ENCODE results near the gene E2F2. TPM values are rescaled to one million over a fixed set of nuclear protein-coding genes. Genes with fewer than 3 reads are reported as not detected.
A peak's percentile ranks its signal among the peaks of the same experiment; 100 is the strongest.
"Not testable (repeated sequence)": the region's sequence is repeated elsewhere in the genome, so short reads cannot be mapped to it uniquely, and the experiment has no call there.

E2F2 gene
- total RNA-seq, 1 donor from 2014 or later: 2.9 TPM

DNA sequence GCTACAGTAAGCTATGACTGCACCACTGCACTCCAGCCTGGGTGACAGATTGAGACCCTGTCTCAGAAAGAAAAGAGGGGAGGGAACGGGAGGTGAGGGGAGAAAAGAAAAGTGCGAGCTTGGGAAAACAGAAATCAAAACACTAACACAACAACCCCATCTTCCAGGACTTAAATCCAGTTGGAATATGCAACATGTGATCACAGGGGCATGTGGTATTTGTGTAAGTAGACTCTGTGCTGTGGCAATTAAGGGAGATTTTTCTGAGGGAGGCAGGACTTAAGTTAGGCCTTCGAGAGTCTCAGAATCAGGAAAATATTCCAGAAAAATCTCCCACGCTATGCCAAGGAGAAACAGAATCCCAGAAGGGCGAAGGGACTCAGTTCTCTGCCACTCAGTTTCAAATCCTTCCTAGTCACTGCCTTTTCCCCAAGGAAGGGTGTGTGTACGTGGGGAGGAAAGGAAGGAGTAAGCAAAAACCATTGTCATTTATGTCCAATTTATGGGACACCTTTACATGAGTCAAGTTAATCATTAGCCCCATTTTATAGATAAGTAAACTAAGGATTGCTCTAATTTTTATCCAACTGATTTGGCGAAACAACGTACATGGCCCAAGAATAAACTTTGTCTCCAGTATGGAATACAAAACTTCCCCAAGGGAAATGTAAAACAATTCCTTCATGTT is 16.0 kb upstream of the E2F2 start:
- TF ChIP-seq POLR2A (IDR thresholded peaks at IDR 0.05) (no peak), POLR2AphosphoS5 (IDR thresholded peaks at IDR 0.05; ENCODE audit: insufficient read depth in 1 of 2, low read depth in 1 of 2) (no peak)
- TF ChIP-seq, protein P1, sequence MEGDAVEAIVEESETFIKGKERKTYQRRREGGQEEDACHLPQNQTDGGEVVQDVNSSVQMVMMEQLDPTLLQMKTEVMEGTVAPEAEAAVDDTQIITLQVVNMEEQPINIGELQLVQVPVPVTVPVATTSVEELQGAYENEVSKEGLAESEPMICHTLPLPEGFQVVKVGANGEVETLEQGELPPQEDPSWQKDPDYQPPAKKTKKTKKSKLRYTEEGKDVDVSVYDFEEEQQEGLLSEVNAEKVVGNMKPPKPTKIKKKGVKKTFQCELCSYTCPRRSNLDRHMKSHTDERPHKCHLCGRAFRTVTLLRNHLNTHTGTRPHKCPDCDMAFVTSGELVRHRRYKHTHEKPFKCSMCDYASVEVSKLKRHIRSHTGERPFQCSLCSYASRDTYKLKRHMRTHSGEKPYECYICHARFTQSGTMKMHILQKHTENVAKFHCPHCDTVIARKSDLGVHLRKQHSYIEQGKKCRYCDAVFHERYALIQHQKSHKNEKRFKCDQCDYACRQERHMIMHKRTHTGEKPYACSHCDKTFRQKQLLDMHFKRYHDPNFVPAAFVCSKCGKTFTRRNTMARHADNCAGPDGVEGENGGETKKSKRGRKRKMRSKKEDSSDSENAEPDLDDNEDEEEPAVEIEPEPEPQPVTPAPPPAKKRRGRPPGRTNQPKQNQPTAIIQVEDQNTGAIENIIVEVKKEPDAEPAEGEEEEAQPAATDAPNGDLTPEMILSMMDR (IDR thresholded peaks at IDR 0.05): no peak
- Histone ChIP-seq H3K27me3 (no peaks in the 10 kb centered on the region), H3K9me3 (no peaks in the 10 kb centered on the region), H3K36me3 (no peaks in the 10 kb centered on the region), H3K4me1 (no peaks in the 10 kb centered on the region), H3K4me3 (no peak overlapping the region), H3K27ac (no peak overlapping the region)
- intact Hi-C loops (cut with DNase I): no loop called here
- DNase-seq (ENCODE audit: extremely low spot score in 2 of 2): no peak

DNA sequence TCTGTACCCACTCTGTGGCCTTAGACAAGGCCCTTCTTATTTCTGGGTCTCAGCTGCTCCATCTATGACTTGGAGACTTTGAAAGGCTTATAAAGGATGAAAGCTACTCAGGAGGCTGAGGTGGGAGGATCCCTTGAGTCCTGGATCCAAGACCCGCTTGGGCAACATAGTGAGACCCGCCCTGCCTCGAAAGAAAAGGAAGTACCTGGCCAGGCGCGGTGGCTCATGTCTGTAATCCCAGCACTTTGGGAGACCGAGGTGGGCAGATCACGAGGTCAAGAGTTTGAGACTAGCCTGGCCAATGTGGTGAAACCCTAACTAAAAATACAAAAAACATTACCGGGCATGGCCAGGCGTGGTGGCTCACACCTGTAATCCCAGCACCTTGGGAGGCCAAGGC is 14.8 kb upstream of the E2F2 start:
- H3K27ac ChIP-seq: no peak overlapping the region
- H3K4me3 ChIP-seq: no peak overlapping the region
- no peak for DNase-seq (ENCODE audit: extremely low spot score in 2 of 2)
- intact Hi-C loops (cut with DNase I): no loop called here
- no peaks in the 10 kb centered on the region for H3K9me3 ChIP-seq
- no peaks in the 10 kb centered on the region for H3K36me3 ChIP-seq
- no peaks in the 10 kb centered on the region for H3K4me1 ChIP-seq
- H3K27me3 ChIP-seq: no peaks in the 10 kb centered on the region
- TF ChIP-seq POLR2A (IDR thresholded peaks at IDR 0.05): no peak
- TF ChIP-seq, protein P1 (IDR thresholded peaks at IDR 0.05): no peak
- TF ChIP-seq POLR2AphosphoS5 (IDR thresholded peaks at IDR 0.05; ENCODE audit: insufficient read depth in 1 of 2, low read depth in 1 of 2): no peak

DNA sequence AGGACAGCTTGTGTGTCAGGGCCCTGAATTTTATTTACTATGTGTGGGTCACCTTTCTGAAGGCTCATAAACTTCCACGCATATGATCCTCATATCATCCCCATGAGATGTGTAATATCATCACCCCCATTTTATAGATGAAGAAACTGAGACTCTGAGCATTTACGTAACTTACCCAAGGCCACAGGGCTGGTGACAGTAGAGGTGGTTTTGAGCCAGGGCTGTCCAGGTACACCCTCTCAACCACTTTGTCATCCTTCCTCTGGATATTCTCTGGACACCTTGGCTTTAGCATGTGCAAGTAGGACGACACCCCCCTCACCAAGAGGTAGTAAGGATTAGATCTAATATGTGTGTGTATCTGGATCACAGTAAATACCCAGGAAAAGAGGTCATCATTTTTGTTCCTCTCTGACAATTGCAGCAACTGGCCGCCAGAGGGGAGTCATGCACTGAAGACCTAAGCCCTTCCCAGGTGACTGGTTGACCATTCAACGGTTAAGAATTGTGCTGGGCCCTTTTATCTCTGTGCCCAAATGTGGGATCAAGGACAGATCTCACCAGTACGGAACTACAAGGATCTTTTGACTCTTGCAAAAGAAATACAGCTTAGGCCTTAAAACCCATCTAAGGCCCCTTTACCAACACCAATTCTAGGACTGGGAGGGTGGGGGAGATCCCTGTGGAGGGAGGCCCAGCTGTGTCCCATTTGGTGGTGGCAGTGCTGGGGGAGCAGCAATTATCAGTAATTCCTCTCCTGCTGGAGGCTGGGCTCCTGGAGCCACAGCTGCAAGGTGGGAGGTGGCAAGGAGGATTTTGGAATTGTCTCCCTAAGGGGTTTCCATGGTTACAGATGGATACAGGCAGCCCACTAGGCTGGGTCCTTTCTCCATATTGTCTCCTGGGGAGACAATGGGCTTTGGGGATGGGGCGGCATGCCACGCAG is 13.7 kb upstream of the E2F2 start:
- DNase-seq (ENCODE audit: extremely low spot score in 2 of 2): no peak
- H3K9me3 ChIP-seq: no peaks in the 10 kb centered on the region
- intact Hi-C loops (cut with DNase I): loop anchor here (5.0 kb wide), 2 partner anchors 47 to 93 kb away; no protein-coding TSS in a partner anchor
- no peaks in the 10 kb centered on the region for H3K36me3 ChIP-seq
- peaks cover 3% of the 10 kb centered on the region for H3K4me1 ChIP-seq
- no peaks in the 10 kb centered on the region for H3K27me3 ChIP-seq
- H3K27ac ChIP-seq: no peak overlapping the region
- TF ChIP-seq POLR2AphosphoS5 (IDR thresholded peaks at IDR 0.05; ENCODE audit: insufficient read depth in 1 of 2, low read depth in 1 of 2): peak in 1 of 2 donors; percentile 35
- TF ChIP-seq, protein P1 (IDR thresholded peaks at IDR 0.05): peak; percentile 89 to 99 (median 98)
- no peak for TF ChIP-seq POLR2A (IDR thresholded peaks at IDR 0.05)
- H3K4me3 ChIP-seq: no peak overlapping the region

DNA sequence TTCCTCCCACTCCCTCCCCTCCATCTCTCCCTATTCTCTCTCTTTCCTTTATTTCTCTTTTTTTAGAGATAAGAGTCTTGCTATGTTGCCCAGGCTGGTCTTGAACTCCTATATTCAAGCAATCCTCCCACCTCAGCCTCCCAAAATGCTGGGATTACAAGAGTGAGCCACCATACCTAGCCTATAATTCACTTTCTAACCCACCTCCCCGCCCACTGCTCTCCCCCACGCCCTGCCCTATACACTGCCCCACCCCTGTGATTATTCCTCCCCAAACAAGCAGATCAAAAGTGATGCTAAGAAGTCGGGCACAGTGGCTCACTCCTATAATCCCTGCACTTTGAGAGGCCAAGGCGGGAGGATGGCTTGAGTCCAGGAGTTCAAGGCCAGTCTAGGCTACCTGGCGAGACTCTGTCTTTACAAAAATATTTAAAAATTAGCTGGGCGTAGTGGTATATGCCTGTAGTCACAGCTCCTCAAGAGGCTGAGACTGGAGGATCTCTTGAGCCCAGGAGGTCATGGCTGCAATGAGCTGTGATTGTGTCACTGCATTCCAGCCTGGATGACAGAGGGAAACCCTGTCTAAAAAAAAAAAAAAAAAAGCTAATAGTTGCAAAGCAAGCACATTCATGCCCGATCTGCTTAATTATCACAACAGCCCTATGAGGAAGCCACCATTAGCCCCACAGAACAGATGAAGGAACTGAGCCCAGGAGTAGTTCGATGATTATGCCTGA is 12.8 kb upstream of the E2F2 start:
- no peak for DNase-seq (ENCODE audit: extremely low spot score in 2 of 2)
- TF ChIP-seq, protein P1 (IDR thresholded peaks at IDR 0.05): no peak
- TF ChIP-seq POLR2AphosphoS5 (IDR thresholded peaks at IDR 0.05; ENCODE audit: insufficient read depth in 1 of 2, low read depth in 1 of 2) (no peak), POLR2A (IDR thresholded peaks at IDR 0.05) (no peak)
- H3K27ac ChIP-seq: no peak overlapping the region
- H3K4me3 ChIP-seq: no peak overlapping the region
- no peaks in the 10 kb centered on the region for H3K36me3 ChIP-seq
- H3K4me1 ChIP-seq: peaks cover 8% of the 10 kb centered on the region
- H3K9me3 ChIP-seq: no peaks in the 10 kb centered on the region
- H3K27me3 ChIP-seq: no peaks in the 10 kb centered on the region
- intact Hi-C loops (cut with DNase I): loop anchor here (5.0 kb wide), 2 partner anchors 47 to 93 kb away; no protein-coding TSS in a partner anchor

DNA sequence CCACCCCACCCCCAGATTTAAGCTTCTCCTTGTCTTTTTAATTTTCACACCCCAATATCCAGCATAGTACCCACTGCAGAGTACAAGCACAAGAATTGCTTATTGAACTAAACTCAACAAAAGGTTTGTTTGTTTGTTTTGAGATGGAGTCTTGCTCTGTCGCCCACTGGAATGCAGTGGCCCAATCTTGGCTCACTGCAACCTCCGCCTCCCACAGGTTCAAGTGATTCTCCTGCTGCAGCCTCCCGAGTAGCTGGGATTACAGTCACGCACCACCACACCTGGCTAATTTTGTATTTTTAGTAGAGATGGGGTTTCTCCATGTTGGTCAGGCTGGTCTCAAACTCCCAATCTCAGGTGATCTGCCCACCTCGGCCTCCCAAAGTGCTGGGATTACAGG is 11.9 kb upstream of the E2F2 start:
- not testable (repeated sequence) for H3K9me3 ChIP-seq; H3K4me3 ChIP-seq; H3K27me3 ChIP-seq; H3K36me3 ChIP-seq; DNase-seq (ENCODE audit: extremely low spot score in 2 of 2); H3K27ac ChIP-seq; H3K4me1 ChIP-seq
- intact Hi-C loops (cut with DNase I): loop anchor here (5.0 kb wide), 2 partner anchors 46 to 94 kb away; no protein-coding TSS in a partner anchor

Measured in vagina (tissue), 2 donors.